NCI-H748 treated with DMSO at 0.1 percent for 48 hours (cell line): ENCODE measurements around the gene MRGPRE.

Source experiments
- DNase-seq: peaks from one replicate; lab custom pipeline; 2025; lab: John Stamatoyannopoulos, UW

MRGPRE gene

GRCh38 chr11:3213659-3214419 lies 18.4 kb downstream of the MRGPRE start:
- no peak for DNase-seq

- no peak for DNase-seq
Observed at GRCh38 chr11:3208272-3208671, 23.9 kb downstream of the MRGPRE start.

- no peak for DNase-seq
Observed at GRCh38 chr11:3207526-3208189, 24.6 kb downstream of the MRGPRE start.

- no peak for DNase-seq
Observed at GRCh38 chr11:3206922-3207204, 25.4 kb downstream of the MRGPRE start.

GRCh38 chr11:3206156-3206921 lies 25.9 kb downstream of the MRGPRE start:
- no peak for DNase-seq

- DNase-seq, result no peak
Observed at GRCh38 chr11:3205261-3206155, 26.7 kb downstream of the MRGPRE start.

- no peak for DNase-seq
Observed at GRCh38 chr11:3204141-3205015, 27.8 kb downstream of the MRGPRE start.

GRCh38 chr11:3203221-3204043 lies 28.8 kb downstream of the MRGPRE start:
- no peak for DNase-seq

GRCh38 chr11:3202759-3203158 lies 29.5 kb downstream of the MRGPRE start:
- no peak for DNase-seq

GRCh38 chr11:3202305-3202704 lies 29.9 kb downstream of the MRGPRE start:
- DNase-seq, result no peak

GRCh38 chr11:3201677-3202181 lies 30.5 kb downstream of the MRGPRE start:
- DNase-seq, result no peak

- DNase-seq, result no peak
Observed at GRCh38 chr11:3201112-3201581, 31.1 kb downstream of the MRGPRE start.

GRCh38 chr11:3200388-3201111 lies 31.7 kb downstream of the MRGPRE start:
- no peak for DNase-seq

GRCh38 chr11:3199537-3200295 lies 32.5 kb downstream of the MRGPRE start:
- no peak for DNase-seq

GRCh38 chr11:3198815-3199214 lies 33.4 kb downstream of the MRGPRE start:
- no peak for DNase-seq

- no peak for DNase-seq
Observed at GRCh38 chr11:3197878-3198528, 34.2 kb downstream of the MRGPRE start.

GRCh38 chr11:3197044-3197695 lies 35.0 kb downstream of the MRGPRE start:
- DNase-seq, result no peak
